ENCODE data around the gene CHRM4. TPM values are rescaled to one million over a fixed set of nuclear protein-coding genes. Genes with fewer than 3 reads are reported as not detected.

The CHRM4 gene
- total RNA-seq: not detected
- long read RNA-seq: 0 reads

GRCh38 chr11:46391578-46392420, at the start of gene CHRM4:
TSS of gene CHRM4 (minus strand) at chr11:46391776. CDS start at chr11:46386557, 5,219 bp downstream.
- no peak for DNase-seq

GRCh38 chr11:46438211-46438610, 46.6 kb upstream of the CHRM4 start:
- intact Hi-C loops (cut with micrococcal nuclease): no loop called here
- ATAC-seq: no peak
- DNase-seq: no peak

More at GRCh38 chr11:46391578-46392420, at the start of gene CHRM4:
- intact Hi-C loops (cut with micrococcal nuclease): loop anchor here (5.0 kb wide), 1 partner anchor 146 kb away; no protein-coding TSS in a partner anchor
- peak; percentile 8 for ATAC-seq

- ATAC-seq: no peak
Measured at GRCh38 chr11:46437122-46437689, 45.6 kb upstream of the CHRM4 start.

GRCh38 chr11:46436113-46436512, 44.5 kb upstream of the CHRM4 start:
- DNase-seq (no peak), ATAC-seq (no peak)
- intact Hi-C loops (cut with micrococcal nuclease): no loop called here

More at GRCh38 chr11:46437122-46437689, 45.6 kb upstream of the CHRM4 start:
- intact Hi-C loops (cut with micrococcal nuclease): no loop called here
- DNase-seq: no peak

- ATAC-seq (peak; percentile 50), DNase-seq (no peak)
- intact Hi-C loops (cut with micrococcal nuclease): no loop called here
Measured at GRCh38 chr11:46435679-46436078, 44.1 kb upstream of the CHRM4 start.

- peak; percentile 41 for ATAC-seq
- intact Hi-C loops (cut with micrococcal nuclease): no loop called here
- DNase-seq: no peak
Measured at GRCh38 chr11:46431211-46431610, 39.6 kb upstream of the CHRM4 start.

- intact Hi-C loops (cut with micrococcal nuclease): no loop called here
- ATAC-seq (no peak), DNase-seq (no peak)
Measured at GRCh38 chr11:46429717-46430116, 38.1 kb upstream of the CHRM4 start.

- DNase-seq (no peak), ATAC-seq (no peak)
- intact Hi-C loops (cut with micrococcal nuclease): no loop called here
Measured at GRCh38 chr11:46427364-46427763, 35.8 kb upstream of the CHRM4 start.

GRCh38 chr11:46426233-46426991, 34.8 kb upstream of the CHRM4 start:
- no peak for ATAC-seq

GRCh38 chr11:46422588-46422987, 31.0 kb upstream of the CHRM4 start:
- no peak for ATAC-seq

More at GRCh38 chr11:46426233-46426991, 34.8 kb upstream of the CHRM4 start:
- no peak for DNase-seq
- intact Hi-C loops (cut with micrococcal nuclease): no loop called here

GRCh38 chr11:46421257-46421880, 29.8 kb upstream of the CHRM4 start:
- intact Hi-C loops (cut with micrococcal nuclease): no loop called here
- DNase-seq (no peak), ATAC-seq (peak; percentile 63)

More at GRCh38 chr11:46422588-46422987, 31.0 kb upstream of the CHRM4 start:
- intact Hi-C loops (cut with micrococcal nuclease): no loop called here
- DNase-seq: no peak

GRCh38 chr11:46420513-46420912, 28.9 kb upstream of the CHRM4 start:
- intact Hi-C loops (cut with micrococcal nuclease): no loop called here
- ATAC-seq (no peak), DNase-seq (no peak)

GRCh38 chr11:46418751-46419150, 27.2 kb upstream of the CHRM4 start:
- no peak for DNase-seq
- intact Hi-C loops (cut with micrococcal nuclease): no loop called here
- ATAC-seq: no peak

- DNase-seq (no peak), ATAC-seq (no peak)
Measured at GRCh38 chr11:46417711-46418110, 26.1 kb upstream of the CHRM4 start.

GRCh38 chr11:46414879-46415278, 23.3 kb upstream of the CHRM4 start:
- intact Hi-C loops (cut with micrococcal nuclease): no loop called here
- no peak for DNase-seq
- no peak for ATAC-seq

More at GRCh38 chr11:46417711-46418110, 26.1 kb upstream of the CHRM4 start:
- intact Hi-C loops (cut with micrococcal nuclease): no loop called here

GRCh38 chr11:46414466-46414796, 22.9 kb upstream of the CHRM4 start:
- intact Hi-C loops (cut with micrococcal nuclease): no loop called here
- no peak for DNase-seq
- ATAC-seq: no peak

- intact Hi-C loops (cut with micrococcal nuclease): no loop called here
- no peak for ATAC-seq
- DNase-seq: no peak
Measured at GRCh38 chr11:46413760-46414465, 22.3 kb upstream of the CHRM4 start.

GRCh38 chr11:46410021-46410420, 18.4 kb upstream of the CHRM4 start:
- ATAC-seq: no peak
- intact Hi-C loops (cut with micrococcal nuclease): no loop called here
- no peak for DNase-seq
